CD4-positive, alpha-beta memory T cell (primary cell): ENCODE results near the gene CCDC69. TPM values are rescaled to one million over a fixed set of nuclear protein-coding genes. Genes with fewer than 3 reads are reported as not detected.

Source experiments
- CTCF ChIA-PET: fragments of 350-600 bp; sonication (Branson Sonifier 250); formaldehyde crosslinking; loops from one replicate; lab custom pipeline; 2021; ENCODE audit warnings: inconsistent platforms; ENCODE audit not compliant: partially characterized antibody; lab: Charles Lee
- POLR2A ChIA-PET: fragments of 350-600 bp; sonication (Branson Sonifier 250); formaldehyde crosslinking; loops from one replicate; lab custom pipeline; 2021; ENCODE audit not compliant: partially characterized antibody; lab: Charles Lee
- DNase-seq, 5 donors: peaks; one replicate each; pipeline versions ENCODE4 v3.0.0 to v3.0.0-alpha.2; 2020 to 2022; ENCODE audit warnings: mixed read lengths in 1 of 5
- H3K27ac ChIP-seq: one replicate; pipeline ENCODE4 v1.7.0; 2013; ENCODE audit warnings: low read depth, low read length
- H3K27me3 ChIP-seq: 2 replicates; pipeline ENCODE4 v1.7.0; 2013; ENCODE audit warnings: mild to moderate bottlenecking, low read length, moderate library complexity; ENCODE audit not compliant: insufficient read depth
- H3K36me3 ChIP-seq: 2 replicates; pipeline ENCODE4 v1.7.0; 2013; ENCODE audit warnings: mild to moderate bottlenecking, low read length, moderate library complexity; ENCODE audit not compliant: insufficient read depth
- H3K4me1 ChIP-seq: 2 replicates; pipeline ENCODE4 v1.7.0; 2013; ENCODE audit warnings: mild to moderate bottlenecking, low read length, moderate library complexity; ENCODE audit not compliant: insufficient read depth
- H3K4me3 ChIP-seq, 2 donors: one replicate each; pipeline ENCODE4 v1.7.0; 2013; ENCODE audit warnings: low read length in 2 of 2, mild to moderate bottlenecking in 1 of 2
- H3K9me3 ChIP-seq, 2 donors: one replicate each; pipeline ENCODE4 v1.7.0; 2013; ENCODE audit warnings: low read length in 2 of 2, control low read depth in 1 of 2; ENCODE audit not compliant: control insufficient read depth in 1 of 2
- H3K27ac Mint-ChIP-seq, 7 donors: one replicate each; pipeline ENCODE4 v1.8.0; 2020 to 2021; ENCODE audit warnings: mixed read lengths in 7 of 7, mild to moderate bottlenecking in 6 of 7, inconsistent platforms in 3 of 7, moderate library complexity in 3 of 7
- H3K27me3 Mint-ChIP-seq, 2 donors: one replicate each; pipeline ENCODE4 v1.8.0; 2020 to 2021; ENCODE audit warnings: mixed read lengths in 2 of 2
- H3K36me3 Mint-ChIP-seq, 2 donors: one replicate each; pipeline ENCODE4 v1.8.0; 2020 to 2021; ENCODE audit warnings: mixed read lengths in 2 of 2, inconsistent platforms in 1 of 2, mild to moderate bottlenecking in 1 of 2
- H3K4me1 Mint-ChIP-seq, 4 donors: one replicate each; pipeline ENCODE4 v1.8.0; 2020 to 2021; ENCODE audit warnings: mixed read lengths in 4 of 4, mild to moderate bottlenecking in 1 of 4
- H3K4me3 Mint-ChIP-seq, 8 donors: one replicate each; pipeline ENCODE4 v1.8.0; 2020 to 2021; ENCODE audit warnings: mixed read lengths in 8 of 8, mild to moderate bottlenecking in 7 of 8, moderate library complexity in 6 of 8, inconsistent platforms in 3 of 8
- H3K9me3 Mint-ChIP-seq, 8 donors: one replicate each; pipeline ENCODE4 v1.8.0; 2020 to 2021; ENCODE audit warnings: mixed read lengths in 8 of 8, mild to moderate bottlenecking in 5 of 8, inconsistent platforms in 3 of 8, moderate library complexity in 1 of 8
- intact Hi-C: fragments of 100-400 bp; cut with micrococcal nuclease; formaldehyde crosslinking; loops from one replicate; pipeline ENCODE4 v1.15.1; 2023
- polyA plus RNA-seq, 2 donors: library from polyadenylated mRNA; unstranded; fragments of 300-500 nt; fragmentation: Illumina TruSeq; gene quantifications; one replicate each; pipeline ENCODE4 v1.2.3, GENCODE V29; 2021
- total RNA-seq, 2 experiments: library from RNA; stranded (reverse); gene quantifications; one replicate each; pipeline ENCODE4 v1.2.3, GENCODE V29; 2021

Gene CCDC69
- total and polyA plus RNA-seq, 4 experiments from 2014 or later, result 38.9 to 93.9 (median 88.2) TPM

- Mint-ChIP-seq H3K4me3 (peak within 1 kb of the TSS; percentile 89 to 97 (median 94)), H3K27ac (peak within 1 kb of the TSS; percentile 86 to 96 (median 94)), H3K36me3 (no peaks in the 10 kb centered on the region), H3K9me3 (peaks cover 0 to 2% (median 0%) of the 10 kb centered on the region in 8 donors), H3K4me1 (peaks cover 17 to 59% (median 36%) of the 10 kb centered on the region in 4 donors), H3K27me3 (no peaks in the 10 kb centered on the region)
- H3K27me3 ChIP-seq, result no peaks in the 10 kb centered on the region
- ChIA-PET CTCF (interaction anchor here (0.6 to 5.7 kb wide), 18 partner anchors 11 to 803 kb away, joined by 3 to 43 read pairs (median 4); partner anchors contain the start of genes CCDC69, IRGM and RBM22), POLR2A (interaction anchor here (0.7 to 4.6 kb wide), 23 partner anchors 12 to 803 kb away, joined by 3 to 78 read pairs (median 5); partner anchors contain the start of genes ANXA6, CCDC69, G3BP1 and RBM22)
- DNase-seq, result peak; percentile 96 to 99 (median 97)
- H3K4me1 ChIP-seq, result peaks cover 37% of the 10 kb centered on the region
- no peaks in the 10 kb centered on the region for H3K36me3 ChIP-seq
- H3K4me3 ChIP-seq, result peak within 1 kb of the TSS; percentile 64 to 68
- peak within 1 kb of the TSS; percentile 66 for H3K27ac ChIP-seq
- H3K9me3 ChIP-seq, result no peaks in the 10 kb centered on the region
- intact Hi-C loops, result loop anchor here (1.0 to 5.0 kb wide), 9 partner anchors 29 to 844 kb away; partner anchors contain the start of genes ANXA6, ATOX1, CCDC69 and DCTN4
These were observed 29.1 kb upstream of the CCDC69 start, which contains the start of gene GM2A for GRCh38 chr5:151252762-151253604. Gene GM2A (plus strand): TSS chr5:151253185. CDS start chr5:151253217, 32 bp downstream.

GRCh38 chr5:151251621-151252020 is 27.7 kb upstream of the CCDC69 start:
- Mint-ChIP-seq H3K27ac (peak overlapping the region; percentile 37 to 96 (median 87)), H3K9me3 (peaks cover 0 to 2% (median 0%) of the 10 kb centered on the region in 8 donors), H3K27me3 (no peaks in the 10 kb centered on the region), H3K4me3 (peak overlapping the region; percentile 77 to 97 (median 91)), H3K36me3 (no peaks in the 10 kb centered on the region), H3K4me1 (peaks cover 17 to 53% (median 35%) of the 10 kb centered on the region in 4 donors)
- DNase-seq, result no peak
- Histone ChIP-seq H3K36me3 (no peaks in the 10 kb centered on the region), H3K4me1 (peaks cover 37% of the 10 kb centered on the region), H3K9me3 (no peaks in the 10 kb centered on the region), H3K27me3 (no peaks in the 10 kb centered on the region), H3K4me3 (peak overlapping the region in 1 of 2 donors; percentile 63), H3K27ac (peak overlapping the region; percentile 66)
- intact Hi-C loops, result loop anchor here (1.0 to 5.0 kb wide), 9 partner anchors 27 to 843 kb away; partner anchors contain the start of genes ANXA6, ATOX1, CCDC69 and DCTN4
- ChIA-PET CTCF (interaction anchor here (1.3 to 5.7 kb wide), 6 partner anchors 10 to 37 kb away, joined by 3 to 43 read pairs (median 8); no protein-coding TSS in a partner anchor), POLR2A (interaction anchor here (1.1 to 4.6 kb wide), 13 partner anchors 11 to 802 kb away, joined by 3 to 78 read pairs (median 9); partner anchors contain the start of genes ANXA6, CCDC69, RBM22 and RPS14)

GRCh38 chr5:151251001-151251551 is 27.2 kb upstream of the CCDC69 start:
- H3K4me1 Mint-ChIP-seq, result peaks cover 17 to 53% (median 35%) of the 10 kb centered on the region in 4 donors
- POLR2A ChIA-PET, result interaction anchor here (0.7 to 4.6 kb wide), 9 partner anchors 10 to 593 kb away, joined by 3 to 78 read pairs (median 5); partner anchors contain the start of gene CCDC69
- Histone ChIP-seq H3K9me3 (no peaks in the 10 kb centered on the region), H3K4me1 (peaks cover 37% of the 10 kb centered on the region), H3K27ac (peak overlapping the region; percentile 66), H3K27me3 (no peaks in the 10 kb centered on the region), H3K4me3 (peak overlapping the region in 1 of 2 donors; percentile 14), H3K36me3 (no peaks in the 10 kb centered on the region)
- intact Hi-C loops, result loop anchor here (5.0 kb wide), 2 partner anchors 169 to 506 kb away; partner anchors contain the start of genes ATOX1 and TNIP1
- CTCF ChIA-PET, result interaction anchor here (2.1 to 5.7 kb wide), 2 partner anchors 9 to 12 kb away, joined by 12 to 43 read pairs; no protein-coding TSS in a partner anchor
- peak overlapping the region; percentile 75 to 96 (median 83) for H3K4me3 Mint-ChIP-seq
- DNase-seq, result peak; percentile 34 to 59 (median 39)
- H3K27ac Mint-ChIP-seq, result peak overlapping the region; percentile 37 to 96 (median 87)
- peaks cover 0 to 2% (median 0%) of the 10 kb centered on the region in 8 donors for H3K9me3 Mint-ChIP-seq
- no peaks in the 10 kb centered on the region for H3K27me3 Mint-ChIP-seq
- no peaks in the 10 kb centered on the region for H3K36me3 Mint-ChIP-seq

GRCh38 chr5:151250346-151251000 is 26.6 kb upstream of the CCDC69 start:
- peak overlapping the region; percentile 66 to 96 (median 87) for H3K27ac Mint-ChIP-seq
- DNase-seq, result no peak
- peak overlapping the region in 7 of 8 donors; percentile 75 to 96 (median 89) for H3K4me3 Mint-ChIP-seq
- intact Hi-C loops, result loop anchor here (5.0 kb wide), 2 partner anchors 168 to 507 kb away; partner anchors contain the start of genes ATOX1 and TNIP1
- POLR2A ChIA-PET, result interaction anchor here (0.7 to 4.6 kb wide), 6 partner anchors 13 to 593 kb away, joined by 3 to 67 read pairs (median 3); partner anchors contain the start of gene CCDC69
- Histone ChIP-seq H3K27ac (peak overlapping the region; percentile 66), H3K4me1 (peaks cover 37% of the 10 kb centered on the region), H3K9me3 (no peaks in the 10 kb centered on the region), H3K27me3 (no peaks in the 10 kb centered on the region), H3K36me3 (no peaks in the 10 kb centered on the region), H3K4me3 (peak overlapping the region in 1 of 2 donors; percentile 14)
- peaks cover 0 to 2% (median 0%) of the 10 kb centered on the region in 8 donors for H3K9me3 Mint-ChIP-seq
- H3K4me1 Mint-ChIP-seq, result peaks cover 17 to 52% (median 33%) of the 10 kb centered on the region in 4 donors
- CTCF ChIA-PET, result interaction anchor here (2.1 to 5.7 kb wide), 2 partner anchors 9 to 12 kb away, joined by 12 to 43 read pairs; no protein-coding TSS in a partner anchor
- no peaks in the 10 kb centered on the region for H3K36me3 Mint-ChIP-seq
- no peaks in the 10 kb centered on the region for H3K27me3 Mint-ChIP-seq

- H3K27me3 Mint-ChIP-seq, result no peaks in the 10 kb centered on the region
- no peaks in the 10 kb centered on the region for H3K36me3 Mint-ChIP-seq
- H3K4me1 Mint-ChIP-seq, result peaks cover 20 to 49% (median 33%) of the 10 kb centered on the region in 4 donors
- Histone ChIP-seq H3K9me3 (no peaks in the 10 kb centered on the region), H3K27me3 (no peaks in the 10 kb centered on the region), H3K27ac (no peak overlapping the region), H3K36me3 (no peaks in the 10 kb centered on the region), H3K4me1 (peaks cover 36% of the 10 kb centered on the region), H3K4me3 (no peak overlapping the region)
- POLR2A ChIA-PET, result interaction anchor here (1.6 kb wide), 1 partner anchor 25 kb away, joined by 6 read pairs; the partner anchor contains the start of gene CCDC69
- no peak for DNase-seq
- H3K9me3 Mint-ChIP-seq, result peaks cover 0 to 2% (median 0%) of the 10 kb centered on the region in 8 donors
- H3K27ac Mint-ChIP-seq, result peak overlapping the region in 1 of 7 donors; percentile 22
- intact Hi-C loops, result no loop called here
- peak overlapping the region in 1 of 8 donors; percentile 12 for H3K4me3 Mint-ChIP-seq
- CTCF ChIA-PET, result interaction anchor here (1.0 to 5.7 kb wide), 3 partner anchors 11 to 123 kb away, joined by 4 to 43 read pairs (median 6); no protein-coding TSS in a partner anchor
These were observed 25.4 kb upstream of the CCDC69 start for GRCh38 chr5:151249281-151249680.

DNA sequence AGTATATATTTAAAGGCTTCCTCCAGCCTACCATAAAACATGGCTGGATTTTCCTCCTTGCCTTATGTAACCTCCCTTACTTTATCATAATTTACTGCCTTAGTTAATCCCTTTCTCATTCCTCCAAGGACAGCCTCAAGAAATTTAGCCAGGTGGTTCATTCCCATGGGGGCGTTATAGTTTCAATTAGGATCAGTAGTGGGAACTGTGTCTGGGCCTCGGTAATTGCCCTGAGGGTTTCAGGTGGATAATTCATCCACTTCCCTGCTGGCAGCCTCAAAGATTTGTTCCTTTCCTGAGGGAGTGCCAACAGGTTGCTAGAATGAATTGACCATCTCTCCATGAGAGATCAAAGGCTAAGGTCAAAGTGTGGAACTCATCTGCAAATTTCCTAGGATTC is 24.8 kb upstream of the CCDC69 start:
- H3K36me3 ChIP-seq, result no peaks in the 10 kb centered on the region
- Mint-ChIP-seq H3K4me3 (no peak overlapping the region), H3K9me3 (peaks cover 0 to 2% (median 0%) of the 10 kb centered on the region in 8 donors), H3K36me3 (no peaks in the 10 kb centered on the region), H3K4me1 (peaks cover 23 to 49% (median 34%) of the 10 kb centered on the region in 4 donors), H3K27me3 (no peaks in the 10 kb centered on the region), H3K27ac (peak overlapping the region in 3 of 7 donors; percentile 22 to 58 (median 29))
- no peak overlapping the region for H3K4me3 ChIP-seq
- DNase-seq, result no peak
- intact Hi-C loops, result no loop called here
- H3K27me3 ChIP-seq, result no peaks in the 10 kb centered on the region
- CTCF ChIA-PET, result interaction anchor here (1.0 to 5.7 kb wide), 3 partner anchors 10 to 123 kb away, joined by 4 to 43 read pairs (median 6); no protein-coding TSS in a partner anchor
- H3K4me1 ChIP-seq, result peaks cover 36% of the 10 kb centered on the region
- H3K27ac ChIP-seq, result no peak overlapping the region
- POLR2A ChIA-PET, result no interaction called here
- H3K9me3 ChIP-seq, result no peaks in the 10 kb centered on the region
